ENCODE measurements around the gene SMAD2.

The SMAD2 gene

DNA sequence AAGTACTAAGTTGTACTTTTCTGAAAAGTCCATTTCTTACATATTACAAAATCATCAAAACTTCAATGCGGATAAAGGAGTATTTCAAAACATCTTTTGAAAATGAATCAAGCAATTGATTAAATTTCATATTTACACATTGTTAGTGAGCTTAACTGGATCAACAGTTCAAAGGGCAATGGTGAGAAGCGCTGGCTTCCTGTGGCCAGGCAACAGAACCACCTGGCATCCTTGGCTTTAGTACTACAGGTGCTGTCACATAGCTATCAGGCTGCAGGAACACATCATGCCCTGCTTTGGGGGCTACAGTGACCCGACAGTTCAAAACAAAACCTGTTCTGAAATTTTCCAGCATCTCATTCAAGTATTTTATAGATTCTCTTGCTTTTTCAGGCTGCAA lies 59.2 kb downstream of the SMAD2 start:
- DNase-seq (ENCODE audit: low spot score) (no peak), ATAC-seq (ENCODE audit: low read depth) (no peak)
- no peak for TF ChIP-seq CTCF (IDR thresholded peaks at IDR 0.05; ENCODE audit: poor library complexity, severe bottlenecking)
- H3K4me1 ChIP-seq (ENCODE audit: insufficient read depth, poor library complexity, severe bottlenecking): no peaks in the 10 kb centered on the region
- H3K27ac ChIP-seq (ENCODE audit: poor library complexity, severe bottlenecking): no peak overlapping the region
- H3K36me3 ChIP-seq (ENCODE audit: low read depth): peaks cover 32% of the 10 kb centered on the region
- no peaks in the 10 kb centered on the region for H3K9me3 ChIP-seq (ENCODE audit: severe bottlenecking)
- H3K4me3 ChIP-seq (ENCODE audit: severe bottlenecking): no peak overlapping the region
- no peaks in the 10 kb centered on the region for H3K27me3 ChIP-seq (ENCODE audit: insufficient read depth, poor library complexity, severe bottlenecking)

GRCh38 chr18:47870605-47871004 lies 59.9 kb downstream of the SMAD2 start:
- H3K4me3 ChIP-seq (ENCODE audit: severe bottlenecking): no peak overlapping the region
- H3K4me1 ChIP-seq (ENCODE audit: insufficient read depth, poor library complexity, severe bottlenecking): no peaks in the 10 kb centered on the region
- H3K27ac ChIP-seq (ENCODE audit: poor library complexity, severe bottlenecking): no peak overlapping the region
- peaks cover 35% of the 10 kb centered on the region for H3K36me3 ChIP-seq (ENCODE audit: low read depth)
- no peaks in the 10 kb centered on the region for H3K9me3 ChIP-seq (ENCODE audit: severe bottlenecking)
- DNase-seq (ENCODE audit: low spot score): no peak
- no peak for ATAC-seq (ENCODE audit: low read depth)
- TF ChIP-seq CTCF (IDR thresholded peaks at IDR 0.05; ENCODE audit: poor library complexity, severe bottlenecking): no peak
- H3K27me3 ChIP-seq (ENCODE audit: insufficient read depth, poor library complexity, severe bottlenecking): no peaks in the 10 kb centered on the region

- H3K27me3 ChIP-seq (ENCODE audit: insufficient read depth, poor library complexity, severe bottlenecking): no peaks in the 10 kb centered on the region
- ATAC-seq (ENCODE audit: low read depth): no peak
- H3K27ac ChIP-seq (ENCODE audit: poor library complexity, severe bottlenecking): no peak overlapping the region
Measured at GRCh38 chr18:47868744-47869143, 61.7 kb downstream of the SMAD2 start.

DNA sequence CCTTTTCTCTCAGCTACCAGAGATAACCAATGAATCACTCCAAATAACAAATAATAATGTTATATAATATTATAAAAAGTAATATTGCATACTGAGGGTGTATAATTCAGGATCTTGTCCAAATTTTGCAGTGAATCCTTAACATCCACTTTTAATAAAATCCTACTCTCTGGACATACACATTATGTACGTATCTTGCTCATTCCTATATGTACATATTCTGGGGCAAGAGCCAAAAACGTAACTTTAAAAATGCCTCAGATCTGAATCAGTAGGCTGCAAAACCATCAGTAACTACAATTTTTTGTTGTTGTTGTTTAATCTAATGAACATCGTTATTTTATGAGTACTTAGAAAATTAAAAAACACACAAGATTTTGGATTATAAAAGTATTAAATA lies 65.3 kb downstream of the SMAD2 start:
- Histone ChIP-seq H3K9me3 (ENCODE audit: severe bottlenecking) (no peaks in the 10 kb centered on the region), H3K27ac (ENCODE audit: poor library complexity, severe bottlenecking) (no peak overlapping the region), H3K4me3 (ENCODE audit: severe bottlenecking) (no peak overlapping the region), H3K4me1 (ENCODE audit: insufficient read depth, poor library complexity, severe bottlenecking) (no peaks in the 10 kb centered on the region), H3K36me3 (ENCODE audit: low read depth) (peaks cover 82% of the 10 kb centered on the region), H3K27me3 (ENCODE audit: insufficient read depth, poor library complexity, severe bottlenecking) (no peaks in the 10 kb centered on the region)
- ATAC-seq (ENCODE audit: low read depth) (no peak), DNase-seq (ENCODE audit: low spot score) (no peak)
- TF ChIP-seq CTCF (IDR thresholded peaks at IDR 0.05; ENCODE audit: poor library complexity, severe bottlenecking): no peak

More at GRCh38 chr18:47868744-47869143, 61.7 kb downstream of the SMAD2 start:
- Histone ChIP-seq H3K36me3 (ENCODE audit: low read depth) (peaks cover 54% of the 10 kb centered on the region), H3K9me3 (ENCODE audit: severe bottlenecking) (no peaks in the 10 kb centered on the region), H3K4me3 (ENCODE audit: severe bottlenecking) (no peak overlapping the region), H3K4me1 (ENCODE audit: insufficient read depth, poor library complexity, severe bottlenecking) (no peaks in the 10 kb centered on the region)
- no peak for TF ChIP-seq CTCF (IDR thresholded peaks at IDR 0.05; ENCODE audit: poor library complexity, severe bottlenecking)
- DNase-seq (ENCODE audit: low spot score): no peak

GRCh38 chr18:47863041-47863440 lies 67.4 kb downstream of the SMAD2 start:
- no peaks in the 10 kb centered on the region for H3K27me3 ChIP-seq (ENCODE audit: insufficient read depth, poor library complexity, severe bottlenecking)
- H3K9me3 ChIP-seq (ENCODE audit: severe bottlenecking): peaks cover 11% of the 10 kb centered on the region
- H3K4me3 ChIP-seq (ENCODE audit: severe bottlenecking): no peak overlapping the region
- TF ChIP-seq CTCF (IDR thresholded peaks at IDR 0.05; ENCODE audit: poor library complexity, severe bottlenecking): no peak
- no peak for ATAC-seq (ENCODE audit: low read depth)
- H3K36me3 ChIP-seq (ENCODE audit: low read depth): peaks cover 87% of the 10 kb centered on the region
- DNase-seq (ENCODE audit: low spot score): no peak
- H3K4me1 ChIP-seq (ENCODE audit: insufficient read depth, poor library complexity, severe bottlenecking): no peaks in the 10 kb centered on the region
- H3K27ac ChIP-seq (ENCODE audit: poor library complexity, severe bottlenecking): no peak overlapping the region
